ENCODE measurements around the gene NELFA.
"Not testable (repeated sequence)": the region's sequence is repeated elsewhere in the genome, so short reads cannot be mapped to it uniquely, and the experiment has no call there.

The NELFA gene

GRCh38 chr4:2040391-2041238, 31.8 kb upstream of the NELFA start:
- no peak for DNase-seq

DNA sequence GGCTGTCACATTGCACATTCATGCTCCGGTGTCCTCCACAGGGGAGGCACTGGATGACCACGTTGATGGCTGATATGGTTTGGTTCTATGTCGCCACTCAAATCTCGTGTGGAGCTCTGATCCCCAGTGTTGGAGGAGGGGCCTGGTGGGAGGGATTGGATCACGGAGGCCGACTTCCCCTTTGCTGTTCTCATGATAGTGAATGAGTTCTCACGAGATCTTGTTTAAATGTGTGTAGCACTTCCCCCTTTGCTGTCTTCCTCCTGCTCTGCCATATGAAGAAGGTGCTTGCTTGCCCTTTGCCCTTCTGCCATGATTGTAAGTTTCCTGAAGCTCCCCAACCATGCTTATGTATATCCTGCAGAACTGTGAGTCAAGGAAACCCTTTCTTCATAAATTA, 28.1 kb upstream of the NELFA start:
- DNase-seq = no peak

DNA sequence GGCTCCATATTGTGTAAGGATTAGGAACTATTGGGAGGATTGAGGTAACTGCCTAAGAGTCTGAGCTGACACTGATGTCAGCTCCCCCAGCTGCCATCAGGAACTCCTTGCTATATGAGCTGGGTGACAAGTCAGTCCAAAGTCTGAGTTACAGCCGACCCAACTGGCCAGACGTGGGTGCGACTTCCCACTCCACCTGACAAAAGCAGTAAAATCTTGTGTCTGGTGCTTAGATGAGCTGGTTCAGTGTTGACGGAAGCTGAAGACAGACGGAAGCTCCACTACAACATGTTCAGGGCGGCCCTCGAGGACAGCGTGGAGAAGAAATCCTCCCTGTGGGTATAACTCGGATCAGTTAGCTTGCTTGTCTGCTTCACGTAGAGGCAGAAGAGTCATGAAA, 27.6 kb upstream of the NELFA start:
- DNase-seq = no peak

DNA sequence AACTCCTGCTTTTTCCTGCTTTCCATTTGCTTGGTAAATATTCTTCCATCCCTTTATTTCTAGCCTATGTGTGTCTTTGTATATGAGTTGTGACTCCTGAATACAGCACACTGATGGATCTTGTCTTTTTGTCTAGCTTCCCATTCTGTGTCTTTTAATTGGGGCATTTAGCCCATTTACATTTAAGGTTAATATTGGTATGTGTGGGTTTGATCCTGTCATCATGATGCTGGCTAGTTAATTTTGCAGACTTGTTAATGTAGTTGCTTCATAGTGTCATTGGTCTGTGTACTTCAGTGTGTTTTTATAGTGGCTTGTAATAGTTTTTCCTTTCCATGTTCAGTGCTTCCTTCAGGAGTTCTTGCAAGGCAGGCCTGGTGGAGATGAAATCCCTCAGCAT, 22.4 kb upstream of the NELFA start:
- DNase-seq = not testable (repeated sequence)

- not testable (repeated sequence) for DNase-seq
Observed at GRCh38 chr4:2027120-2027519, 18.3 kb upstream of the NELFA start.

- DNase-seq = no peak
Observed at GRCh38 chr4:2025817-2026216, 17.0 kb upstream of the NELFA start.

- no peak for DNase-seq
Observed at GRCh38 chr4:2024683-2025082, 15.9 kb upstream of the NELFA start.

DNA sequence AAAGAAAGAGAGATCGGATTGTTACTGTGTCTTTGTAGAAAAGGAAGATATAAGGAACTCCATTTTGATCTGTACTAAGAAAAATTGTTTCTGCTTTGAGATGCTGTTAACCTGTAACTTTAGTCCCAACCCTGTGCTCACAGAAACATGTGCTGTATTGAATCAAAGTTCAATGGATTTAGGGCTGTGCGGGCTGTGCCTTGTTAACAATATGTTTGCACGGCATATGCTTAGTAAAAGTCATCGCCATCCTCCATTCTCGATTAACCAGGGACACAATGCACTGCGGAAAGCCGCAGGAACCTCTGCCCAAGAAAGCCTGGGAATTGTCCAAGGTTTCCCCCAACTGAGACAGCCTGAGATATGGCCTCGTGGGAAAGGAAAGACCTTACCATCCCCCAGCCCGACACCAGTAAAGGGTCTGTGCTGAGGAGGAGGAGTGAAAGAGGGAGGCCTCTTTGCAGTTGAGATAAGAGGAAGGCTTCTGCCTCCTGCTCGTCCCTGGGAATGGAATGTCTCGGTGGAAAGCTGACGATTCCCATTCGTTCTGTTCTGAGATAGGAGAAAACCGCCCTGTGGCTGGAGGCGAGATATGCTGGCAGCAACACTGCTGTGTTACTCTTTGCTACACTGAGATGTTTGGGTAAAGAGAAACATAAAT, 12.7 kb upstream of the NELFA start:
- DNase-seq = not testable (repeated sequence)

GRCh38 chr4:2015008-2015407, 6.2 kb upstream of the NELFA start:
- DNase-seq = no peak

DNA sequence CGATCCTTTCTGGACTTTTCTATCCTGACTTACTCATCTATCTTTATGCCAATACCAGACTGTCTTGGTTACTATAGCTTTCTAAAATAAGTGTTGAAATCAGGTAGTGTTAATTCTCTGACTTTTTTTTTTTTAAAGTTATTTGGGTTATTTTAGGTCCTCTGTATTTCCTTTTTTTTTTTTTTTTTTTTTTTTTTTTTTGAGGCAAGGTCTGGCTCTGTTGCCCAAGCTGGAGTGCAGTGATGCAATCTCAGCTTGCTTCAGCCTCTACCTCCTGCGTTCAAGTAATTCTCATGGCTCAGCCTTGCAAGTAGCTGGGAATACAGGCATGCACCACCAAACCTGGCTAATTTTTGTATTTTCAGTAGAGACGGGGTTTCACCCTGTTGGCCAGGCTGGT, 2.8 kb upstream of the NELFA start:
- no peak for DNase-seq

- DNase-seq = peak; percentile 18
Observed at GRCh38 chr4:2009651-2010233, 968 bp upstream of the NELFA start.

DNA sequence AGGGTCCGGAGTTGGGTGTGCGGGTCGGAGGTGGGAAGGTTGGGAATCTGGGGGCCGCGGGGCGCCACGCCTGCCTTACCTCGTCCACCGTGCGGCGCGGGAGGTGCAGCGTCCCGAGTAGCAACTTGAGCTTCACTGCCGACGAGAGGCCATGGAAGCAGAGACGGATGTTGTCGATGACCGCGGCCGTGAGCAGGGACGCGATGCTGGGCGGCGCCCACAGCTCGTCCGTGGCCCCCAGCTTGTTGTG, 178 bp downstream of the NELFA start:
- no peak for DNase-seq

DNA sequence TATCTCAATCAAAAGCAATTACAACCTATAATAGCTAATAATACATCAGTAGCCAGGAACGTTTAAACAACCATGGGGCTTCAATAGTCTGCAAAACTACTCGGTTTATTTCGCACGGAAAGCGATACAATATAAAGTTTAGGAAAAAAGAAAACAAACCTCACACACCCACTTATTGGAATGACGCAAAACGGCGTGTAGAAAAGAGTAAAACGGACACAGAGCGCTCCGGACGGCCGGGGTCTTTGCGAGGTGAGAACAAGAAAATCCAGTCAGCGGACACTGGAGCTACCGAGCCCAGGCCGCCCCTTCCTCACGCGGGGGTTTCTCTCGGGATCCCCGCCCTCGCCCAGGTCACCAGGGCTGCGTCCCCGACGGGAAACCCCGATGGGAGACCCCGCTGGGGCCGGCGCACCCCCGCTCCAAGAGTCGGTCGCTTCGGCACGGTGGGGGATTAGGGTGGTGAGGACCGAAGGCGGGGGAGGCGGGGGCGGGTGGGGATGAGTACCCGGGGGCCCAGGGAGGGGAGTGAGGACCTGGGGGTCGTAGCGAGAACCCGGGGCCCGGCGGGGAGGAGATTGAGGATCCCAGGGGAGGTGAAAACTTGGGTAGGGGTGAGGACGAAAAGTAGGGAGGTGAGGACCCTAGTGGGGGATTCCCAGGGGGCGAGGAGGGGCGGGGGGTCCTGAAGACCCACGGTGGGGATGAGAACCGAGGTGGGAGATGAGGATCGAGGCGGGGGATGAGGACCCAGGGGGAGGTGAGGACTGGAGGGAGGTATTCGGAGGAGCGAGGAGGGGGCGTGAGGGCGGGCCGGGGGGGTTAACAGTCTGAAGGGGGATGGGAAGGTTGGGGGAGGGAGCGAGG, 737 bp downstream of the NELFA start:
- DNase-seq = no peak

- DNase-seq = no peak
Observed at GRCh38 chr4:2006956-2007653, 1.7 kb downstream of the NELFA start.

DNA sequence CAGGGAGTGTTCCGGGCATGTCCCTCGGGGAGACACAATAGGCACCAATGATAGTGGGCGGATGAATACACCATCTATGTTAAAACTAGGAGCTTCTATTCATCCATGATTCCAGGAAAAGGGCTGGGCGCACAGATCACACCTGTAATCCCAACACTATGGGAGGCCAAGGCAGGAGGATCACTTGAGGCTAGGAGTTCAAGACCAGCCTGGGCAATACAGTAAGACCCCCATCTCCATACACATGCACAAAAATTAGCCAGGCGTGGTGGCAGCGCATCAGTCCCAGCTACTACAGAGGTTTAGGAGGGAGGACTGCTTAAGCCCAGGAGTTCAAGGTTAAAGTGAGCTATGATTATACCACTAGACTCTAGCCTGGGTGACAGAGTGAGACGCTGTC, 2.4 kb downstream of the NELFA start:
- no peak for DNase-seq

DNA sequence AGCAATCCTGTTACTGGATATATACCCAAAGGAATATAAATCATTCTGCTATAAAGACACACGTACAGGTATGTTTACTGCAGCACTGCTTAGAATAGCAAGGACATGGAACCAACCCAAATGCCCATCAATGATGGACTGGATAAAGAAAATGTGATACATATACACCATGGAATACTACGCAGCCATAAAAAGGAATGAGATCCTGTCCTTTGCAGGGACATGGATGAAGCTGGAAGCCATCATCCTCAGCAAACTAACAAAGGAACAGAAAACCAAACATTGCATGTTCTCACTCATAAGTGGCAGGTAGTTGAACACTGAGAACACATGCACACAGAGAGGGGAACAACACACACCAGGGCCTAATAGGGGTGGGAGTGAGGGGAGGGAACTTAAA, 5.4 kb downstream of the NELFA start:
- not testable (repeated sequence) for DNase-seq

GRCh38 chr4:1999308-1999707, 9.5 kb downstream of the NELFA start:
- not testable (repeated sequence) for DNase-seq

DNA sequence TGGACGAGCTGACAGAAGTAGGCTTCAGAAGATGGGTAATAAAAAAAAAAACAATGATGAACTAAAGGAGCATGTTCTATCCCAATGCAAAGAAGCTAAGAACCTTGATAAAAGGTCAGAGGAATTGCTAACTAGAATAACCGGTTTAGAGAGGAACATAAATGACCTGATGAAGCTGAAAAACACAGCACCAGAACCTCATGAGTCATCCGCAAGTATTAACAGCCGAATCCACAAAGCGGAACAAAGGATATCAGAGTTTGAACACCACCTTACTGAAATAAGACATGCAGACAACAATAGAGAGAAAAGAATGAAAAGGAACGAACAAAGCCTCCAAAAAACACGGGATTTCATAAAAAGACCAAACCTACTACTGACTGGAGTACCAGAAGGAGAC, 10.5 kb downstream of the NELFA start:
- no peak for DNase-seq

DNA sequence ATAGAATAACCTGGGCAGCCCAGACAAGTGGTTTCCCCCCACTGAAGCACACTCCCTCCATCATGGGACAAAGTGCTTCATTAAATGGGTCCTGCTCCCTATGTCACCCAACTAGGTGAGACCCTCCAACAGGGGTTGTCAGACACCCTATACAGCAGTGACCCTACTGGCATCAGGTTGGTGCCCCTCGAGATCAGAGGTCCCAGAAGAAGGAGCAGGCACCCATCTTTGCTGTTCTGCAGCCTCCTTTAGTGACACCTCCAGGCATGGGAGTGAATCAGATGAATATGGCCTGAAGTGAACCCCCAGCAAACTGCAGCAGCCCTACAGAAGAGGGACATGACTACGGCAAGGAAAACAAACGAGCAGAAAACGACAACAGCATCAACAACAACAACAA, 11.1 kb downstream of the NELFA start:
- DNase-seq = no peak

DNA sequence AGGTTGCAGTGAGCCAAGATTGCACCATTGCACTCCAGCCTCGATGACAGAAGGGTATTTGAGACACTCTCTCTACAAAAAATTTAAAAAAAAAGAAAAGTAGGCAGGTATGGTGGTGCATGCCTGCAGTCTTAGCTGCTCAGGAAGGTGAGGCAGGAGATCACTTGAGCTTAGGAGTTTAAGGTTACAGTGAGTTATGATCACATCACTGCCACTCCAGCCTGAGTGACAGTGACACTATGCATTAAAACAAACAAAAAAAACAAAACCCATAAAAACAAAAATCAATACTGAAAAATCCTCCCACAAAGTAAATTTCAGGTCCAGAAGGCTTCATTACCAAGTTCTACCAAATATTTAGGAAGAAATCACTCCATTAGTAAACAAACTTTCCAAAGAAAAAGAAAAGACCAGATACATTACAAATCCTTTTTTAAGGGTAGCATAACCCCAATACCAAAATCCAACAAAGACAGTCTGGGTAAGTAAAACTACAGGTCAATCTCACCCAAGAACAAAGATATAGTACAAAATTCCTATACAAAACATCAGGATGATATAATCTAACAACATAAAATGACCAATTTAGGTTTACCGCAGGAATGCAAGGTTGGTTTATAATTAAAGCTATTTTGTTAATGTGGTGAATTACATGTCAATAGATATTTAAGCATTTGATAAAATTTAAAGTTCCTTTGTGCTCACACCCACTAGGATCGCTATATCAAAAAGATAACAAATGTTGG, 11.7 kb downstream of the NELFA start:
- no peak for DNase-seq

DNA sequence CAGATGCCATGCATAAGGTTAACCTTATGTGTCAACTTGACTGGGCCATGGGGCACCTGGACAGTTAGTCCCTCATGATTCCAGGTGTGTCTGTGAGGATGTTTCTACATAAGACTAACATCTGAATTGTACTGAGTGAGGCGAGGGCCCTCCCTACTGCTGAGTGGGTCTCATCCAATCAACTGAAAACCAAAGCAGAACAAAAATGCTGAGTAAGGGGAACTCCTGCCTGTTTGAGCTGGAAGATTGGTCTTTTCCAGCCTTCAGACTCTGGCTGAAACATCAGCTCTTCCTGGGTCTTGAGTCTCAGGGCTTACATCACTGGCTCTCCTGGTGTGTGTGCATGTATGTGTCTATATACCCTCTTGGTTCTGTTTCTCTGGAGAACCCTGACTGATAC, 13.8 kb downstream of the NELFA start:
- no peak for DNase-seq

Measured in activated T-cell treated with anti-CD3 and anti-CD28 coated beads for 4 hours (primary cell).